Ramos (cell line): ENCODE measurements around the gene ACTMAP.
"Not testable (repeated sequence)": the region's sequence is repeated elsewhere in the genome, so short reads cannot be mapped to it uniquely, and the experiment has no call there.

ENCODE experiments used
- in situ Hi-C: fragments of 300-500 bp; cut with MboI; formaldehyde crosslinking; loops from one replicate; pipeline ENCODE4 v1.14.3; 2022; ENCODE audit warnings: low sequenced_read_pairs; ENCODE audit not compliant: unreplicated experiment

The ACTMAP gene

GRCh38 chr19:40777645-40777936 lies 27.3 kb upstream of the ACTMAP start:
- in situ Hi-C loops: loop anchor here (25.0 kb wide), 1 partner anchor 1485 kb away; the partner anchor contains the start of genes CIC and ERF

GRCh38 chr19:40776932-40777644 lies 26.8 kb upstream of the ACTMAP start:
- in situ Hi-C loops: loop anchor here (25.0 kb wide), 1 partner anchor 1485 kb away; the partner anchor contains the start of genes CIC and ERF

- in situ Hi-C loops: loop anchor here (25.0 kb wide), 1 partner anchor 1486 kb away; the partner anchor contains the start of genes CIC and ERF
Measured at GRCh38 chr19:40776364-40776763, 26.1 kb upstream of the ACTMAP start.

GRCh38 chr19:40775632-40776022 lies 25.4 kb upstream of the ACTMAP start:
- in situ Hi-C loops: loop anchor here (25.0 kb wide), 1 partner anchor 1487 kb away; the partner anchor contains the start of genes CIC and ERF

GRCh38 chr19:40774916-40775631 lies 24.8 kb upstream of the ACTMAP start, which contains the start of gene MIA:
Gene MIA (plus strand): TSS chr19:40775521. CDS start chr19:40775543, 22 bp downstream.
- in situ Hi-C loops: loop anchor here (25.0 kb wide), 1 partner anchor 1487 kb away; the partner anchor contains the start of genes CIC and ERF

GRCh38 chr19:40771101-40771862 lies 21.0 kb upstream of the ACTMAP start:
- in situ Hi-C loops: not testable (repeated sequence)

- in situ Hi-C loops: no loop called here
Measured at GRCh38 chr19:40768869-40769268, 18.6 kb upstream of the ACTMAP start.

- in situ Hi-C loops: not testable (repeated sequence)
Measured at GRCh38 chr19:40766385-40766784, 16.1 kb upstream of the ACTMAP start.

GRCh38 chr19:40763963-40764362 lies 13.7 kb upstream of the ACTMAP start:
- in situ Hi-C loops: no loop called here

GRCh38 chr19:40763526-40763925 lies 13.2 kb upstream of the ACTMAP start:
- in situ Hi-C loops: no loop called here

GRCh38 chr19:40762754-40763470 lies 12.6 kb upstream of the ACTMAP start:
- in situ Hi-C loops: no loop called here

GRCh38 chr19:40759352-40759751 lies 9.1 kb upstream of the ACTMAP start:
- in situ Hi-C loops: no loop called here

- in situ Hi-C loops: no loop called here
Measured at GRCh38 chr19:40758491-40758890, 8.2 kb upstream of the ACTMAP start.

GRCh38 chr19:40756502-40757110 lies 6.3 kb upstream of the ACTMAP start:
- in situ Hi-C loops: no loop called here

- in situ Hi-C loops: no loop called here
Measured at GRCh38 chr19:40755791-40756190, 5.5 kb upstream of the ACTMAP start.

- in situ Hi-C loops: no loop called here
Measured at GRCh38 chr19:40755248-40755624, 5.0 kb upstream of the ACTMAP start.

GRCh38 chr19:40754611-40755247 lies 4.5 kb upstream of the ACTMAP start:
- in situ Hi-C loops: no loop called here

- in situ Hi-C loops: no loop called here
Measured at GRCh38 chr19:40752257-40752781, 2.0 kb upstream of the ACTMAP start.
